ENCODE measurements around the gene CCDC27.

CCDC27 gene

GRCh38 chr1:3820316-3820715, 68.1 kb downstream of the CCDC27 start:
- no peak overlapping the region for H3K27ac ChIP-seq
- TF ChIP-seq CTCF (IDR thresholded peaks at IDR 0.05) (no peak), ZFX (IDR thresholded peaks at IDR 0.05; ENCODE audit: borderline replicate concordance) (no peak)

GRCh38 chr1:3821004-3821403, 68.8 kb downstream of the CCDC27 start:
- TF ChIP-seq ZFX (IDR thresholded peaks at IDR 0.05; ENCODE audit: borderline replicate concordance) (no peak), CTCF (IDR thresholded peaks at IDR 0.05) (no peak)
- no peak overlapping the region for H3K27ac ChIP-seq

Data from 22Rv1 (cell line).